Brain microvascular endothelial cell (primary cell): Measurements from ENCODE around the gene MUC22.

Experiments
- DNase-seq: peaks from one replicate; pipeline ENCODE4 v3.0.0-alpha.2; 2020
- H3K27ac ChIP-seq: fragments of 250-450 bp; sonication (Bioruptor Pico); 2 replicates; pipeline ENCODE4 v1.5.1; 2020; ENCODE audit warnings: mild to moderate bottlenecking, moderate library complexity
- H3K27me3 ChIP-seq: fragments of 250-450 bp; sonication (Bioruptor Pico); replicated peaks from 2 replicates; pipeline ENCODE4 v1.5.1; 2020; ENCODE audit warnings: mild to moderate bottlenecking
- H3K36me3 ChIP-seq: fragments of 250-450 bp; sonication (Bioruptor Pico); replicated peaks from 2 replicates; pipeline ENCODE4 v1.5.1; 2020; ENCODE audit warnings: mild to moderate bottlenecking
- H3K4me3 ChIP-seq: 2 replicates; pipeline ENCODE4 v1.5.1; 2011; ENCODE audit warnings: low read depth, mild to moderate bottlenecking, control low read depth, low read length, moderate library complexity
- CTCF ChIP-seq: IDR thresholded peaks from 2 replicates; pipeline ENCODE4 v1.5.1; 2011; ENCODE audit warnings: low read depth, mild to moderate bottlenecking, moderate library complexity, low read length, control low read depth, inconsistent platforms; ENCODE audit errors: missing control alignments
- in situ Hi-C: cut with HindIII; loops from 2 replicates; pipeline ENCODE4 v1.10.0; 2017; ENCODE audit warnings: low sequenced_read_pairs, low pct_ligation_motif_present

Gene MUC22

GRCh38 chr6:31010393-31011060 is at the start of gene MUC22:
TSS of gene MUC22 (plus strand) at chr6:31010474. CDS start at chr6:31010707, 233 bp downstream.
- H3K36me3 ChIP-seq = no peaks in the 10 kb centered on the region
- TF ChIP-seq CTCF = no peak
- peak; percentile 45 for DNase-seq
- no peak within 1 kb of the TSS for H3K27ac ChIP-seq
- in situ Hi-C loops = no loop called here
- no peaks in the 10 kb centered on the region for H3K27me3 ChIP-seq
- H3K4me3 ChIP-seq = no peak within 1 kb of the TSS

- no peak for TF ChIP-seq CTCF
- DNase-seq = peak; percentile 30
- Histone ChIP-seq H3K4me3 (no peak overlapping the region), H3K27me3 (peaks cover 10% of the 10 kb centered on the region), H3K27ac (no peak overlapping the region), H3K36me3 (no peaks in the 10 kb centered on the region)
- in situ Hi-C loops = no loop called here
Measured at GRCh38 chr6:30960907-30961673, 49.2 kb upstream of the MUC22 start.

GRCh38 chr6:30962716-30963115 is 47.6 kb upstream of the MUC22 start:
- DNase-seq = no peak
- no peak for TF ChIP-seq CTCF
- H3K27me3 ChIP-seq = peaks cover 2% of the 10 kb centered on the region
- in situ Hi-C loops = no loop called here
- no peak overlapping the region for H3K4me3 ChIP-seq
- H3K36me3 ChIP-seq = no peaks in the 10 kb centered on the region
- H3K27ac ChIP-seq = no peak overlapping the region

- H3K4me3 ChIP-seq = no peak overlapping the region
- no peak overlapping the region for H3K27ac ChIP-seq
- in situ Hi-C loops = no loop called here
- DNase-seq = no peak
- H3K36me3 ChIP-seq = no peaks in the 10 kb centered on the region
- TF ChIP-seq CTCF = no peak
- H3K27me3 ChIP-seq = no peaks in the 10 kb centered on the region
Measured at GRCh38 chr6:30963641-30964040, 46.6 kb upstream of the MUC22 start.

- no peak for DNase-seq
- TF ChIP-seq CTCF = no peak
- no peaks in the 10 kb centered on the region for H3K27me3 ChIP-seq
- in situ Hi-C loops = no loop called here
- H3K27ac ChIP-seq = no peak overlapping the region
- no peak overlapping the region for H3K4me3 ChIP-seq
- H3K36me3 ChIP-seq = no peaks in the 10 kb centered on the region
Measured at GRCh38 chr6:30964075-30964474, 46.2 kb upstream of the MUC22 start.
